HepG2 (cell line): ENCODE data around the gene FGGY. TPM values are rescaled to one million over a fixed set of nuclear protein-coding genes. Genes with fewer than 3 reads are reported as not detected.

Experiments used
- ATAC-seq: fragments of 200-7000 bp; cut with Tn5 transposase; 3 replicates; pipeline ENCODE4 v1.9.1; 2020; ENCODE audit warnings: mild to moderate bottlenecking, moderate library complexity
- BruUV-seq: library from RNA; stranded (reverse); fragments of 400-500 nt; replicated peaks from 2 replicates; lab custom pipeline; 2021; lab: Mats Ljungman, UMichigan
- CTCF ChIA-PET: fragments of 300-600 bp; formaldehyde crosslinking; extraction: SDS; loops from one replicate; lab custom pipeline; 2021; ENCODE audit warnings: low total read pairs, inconsistent platforms, low intra/inter-chr PET ratio; lab: Yijun Ruan, JAX
- POLR2A ChIA-PET: fragments of 350-600 bp; sonication (Branson Sonifier 250); formaldehyde crosslinking; loops from one replicate; lab custom pipeline; 2020; ENCODE audit warnings: antibody characterized with exemption, inconsistent platforms; lab: Yijun Ruan, JAX
- DNase-seq: peaks from one replicate; pipeline ENCODE4 v3.0.0-alpha.2; 2015; ENCODE audit warnings: low spot score
- FAIRE-seq: peaks from 3 replicates; lab custom pipeline; 2011; peaks lifted over from hg19 to GRCh38; lab: Jason Lieb, UNC
- H2AFZ ChIP-seq: one replicate; pipeline ENCODE4 v1.6.1; 2011; ENCODE audit warnings: low read length, inconsistent platforms
- H3K27ac ChIP-seq: fragments of 300-600 bp; 3 replicates; pipeline ENCODE4 v1.8.0; 2011; ENCODE audit warnings: mixed run types, mild to moderate bottlenecking, mixed read lengths, low read length, inconsistent platforms; ENCODE audit not compliant: insufficient read depth; ENCODE audit errors: extremely low read length
- H3K27me3 ChIP-seq, 2 experiments: fragments of 200-600 bp in 1 of 2; 2 replicates in 1 of 2; 3 replicates in 1 of 2; pipeline versions ENCODE4 v1.6.0 to v1.8.0; 2011; ENCODE audit warnings: low read length in 2 of 2, mild to moderate bottlenecking in 2 of 2, moderate library complexity in 2 of 2, inconsistent platforms in 1 of 2; ENCODE audit not compliant: insufficient read depth in 2 of 2, control insufficient read depth in 1 of 2
- H3K36me3 ChIP-seq, 2 experiments: fragments of 200-600 bp in 1 of 2; replicated peaks in 1 of 2; 2 replicates in 1 of 2; 3 replicates in 1 of 2; pipeline versions ENCODE4 v1.5.1 to v1.8.0; 2011; ENCODE audit warnings: low read length in 2 of 2, inconsistent platforms in 1 of 2; ENCODE audit not compliant: insufficient read depth in 2 of 2, control insufficient read depth in 1 of 2
- H3K4me1 ChIP-seq: 2 replicates; pipeline ENCODE4 v1.5.1; 2012; ENCODE audit warnings: low read length, inconsistent platforms; ENCODE audit not compliant: insufficient read depth
- H3K4me2 ChIP-seq: 2 replicates; pipeline ENCODE4 v1.6.0; 2011; ENCODE audit warnings: low read depth, low read length, inconsistent platforms
- H3K4me3 ChIP-seq, 3 experiments: fragments of 200-600 bp in 1 of 3; sonication (generic), shearing (Covaris generic) in 1 of 3; replicated peaks in 1 of 3; 2 replicates each; pipeline ENCODE4 v1.5.1; 2011 to 2016; ENCODE audit warnings: low read length in 3 of 3, inconsistent platforms in 2 of 3, low read depth in 2 of 3, mild to moderate bottlenecking in 2 of 3, control low read depth in 1 of 3, mixed read lengths in 1 of 3; ENCODE audit not compliant: insufficient read depth in 1 of 3
- H3K79me2 ChIP-seq: one replicate; pipeline ENCODE4 v1.6.1; 2011; ENCODE audit warnings: low read length, inconsistent platforms; ENCODE audit not compliant: insufficient read depth
- H3K9ac ChIP-seq: 2 replicates; pipeline ENCODE4 v1.6.0; 2011; ENCODE audit warnings: mild to moderate bottlenecking, low read depth, low read length, inconsistent platforms; ENCODE audit not compliant: insufficient read depth
- H3K9me3 ChIP-seq: 2 replicates; pipeline ENCODE4 v1.5.1; 2012; ENCODE audit warnings: mild to moderate bottlenecking, low read length
- H4K20me1 ChIP-seq: 2 replicates; pipeline ENCODE4 v1.6.0; 2011; ENCODE audit warnings: inconsistent platforms, mild to moderate bottlenecking, low read length, moderate library complexity; ENCODE audit not compliant: insufficient read depth
- HDAC2 ChIP-seq: sonication (generic); formaldehyde crosslinking; IDR thresholded peaks from 2 replicates; pipeline ENCODE4 v1.4.0; 2020; ENCODE audit warnings: missing genetic modification reagents
- POLR2A ChIP-seq, 2 experiments: IDR thresholded peaks; 2 replicates each; pipeline ENCODE4 v1.6.1; 2011; ENCODE audit warnings: low read depth in 2 of 2, low read length in 2 of 2, mild to moderate bottlenecking in 1 of 2, moderate library complexity in 1 of 2; ENCODE audit not compliant: insufficient read depth in 1 of 2
- TBL1XR1 ChIP-seq: fragments of 150-350 bp; IDR thresholded peaks from 2 replicates; pipeline ENCODE4 v1.6.1; 2014; ENCODE audit warnings: borderline replicate concordance, low read length; ENCODE audit not compliant: partially characterized antibody
- XRCC5 ChIP-seq: fragments of 200-400 bp; formaldehyde crosslinking; optimal IDR thresholded peaks from 2 replicates; pipeline ENCODE3; 2017; ENCODE audit warnings: mild to moderate bottlenecking, low read length
- ZSCAN25 ChIP-seq: sonication (generic); formaldehyde crosslinking; IDR thresholded peaks from 2 replicates; pipeline ENCODE4 v1.8.0; 2022; ENCODE audit warnings: mild to moderate bottlenecking, missing genetic modification reagents
- WGBS: methylation state at CpG from one replicate; pipeline ENCODE4 v1.1.6; 2017; ENCODE audit warnings: low lambda C conversion rate; 5-methylcytosine and 5-hydroxymethylcytosine counted together
- in situ Hi-C: cut with HindIII; loops from 2 replicates; pipeline ENCODE4 v1.10.0; 2017; ENCODE audit warnings: low pct_unique_long_range_greater_than_20kb; ENCODE audit not compliant: extremely low pct_ligation_motif_present
- intact Hi-C: fragments of 100-400 bp; cut with micrococcal nuclease; formaldehyde crosslinking; loops from one replicate; pipeline ENCODE4 v1.10.0; 2022; ENCODE audit not compliant: unreplicated experiment
- polyA plus RNA-seq, 8 experiments: library from polyadenylated mRNA; depleted of rRNA in 3 of 8; stranded (reverse) in 7 of 8; unstranded in 1 of 8; fragments of >200 nt; fragmentation: Illumina TruSeq in 4 of 8; extraction: Trizol in 4 of 8; gene quantifications; 2 replicates each; pipeline versions ENCODE4 v1.2.1 to v1.2.3, GENCODE V29; 2011 to 2016; ENCODE audit warnings: low read depth in 4 of 8, missing spikeins in 1 of 8, mixed read lengths in 1 of 8; ENCODE audit not compliant: insufficient read depth in 1 of 8
- total RNA-seq, 5 experiments: library from RNA; depleted of rRNA; stranded (reverse); fragments of >200 nt; fragmentation: Illumina TruSeq; extraction: Trizol; gene quantifications; 2 replicates each; pipeline ENCODE4 v1.2.3, GENCODE V29; 2016; ENCODE audit warnings: low read depth in 1 of 5
- TF ChIP-seq, protein P1 (sequence below): sonication (generic); formaldehyde crosslinking; IDR thresholded peaks from 2 replicates; pipeline ENCODE4 v1.5.0; 2020; ENCODE audit warnings: mild to moderate bottlenecking, missing genetic modification reagents, borderline replicate concordance
- TF ChIP-seq, protein P2 (sequence below): sonication (generic); formaldehyde crosslinking; IDR thresholded peaks from 2 replicates; pipeline ENCODE4 v1.8.1; 2023; ENCODE audit warnings: mild to moderate bottlenecking, missing genetic modification reagents

FGGY gene
- total and polyA plus RNA-seq, 2 of the 13 experiments (the other 11 are each of a cell fraction or from before 2014, with no cell fraction given): 15.7 to 27.5 TPM

DNA sequence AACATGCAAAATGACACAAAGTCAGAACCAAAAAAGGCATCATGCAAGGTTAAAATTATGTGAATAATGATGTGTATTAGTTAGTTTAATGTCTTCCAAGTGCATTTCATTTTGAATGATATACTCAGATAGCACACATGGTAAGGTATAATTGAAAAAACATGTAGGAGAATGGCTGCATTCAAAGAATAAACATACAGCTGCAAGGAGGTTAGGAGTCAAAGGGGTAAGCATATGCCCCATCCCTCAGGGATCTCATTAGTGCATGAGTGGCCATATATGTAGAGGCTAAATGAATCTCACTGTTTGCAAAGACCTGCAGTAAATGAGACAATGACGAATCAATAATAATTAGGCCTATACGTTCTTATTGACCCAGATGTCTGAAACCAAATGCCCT is 338.2 kb downstream of the FGGY start:
- Histone ChIP-seq H3K36me3 (no peaks in the 10 kb centered on the region), H3K4me2 (no peak overlapping the region), H2AFZ (no peak overlapping the region), H4K20me1 (no peaks in the 10 kb centered on the region), H3K27ac (no peak overlapping the region)
- no peak for DNase-seq
- ATAC-seq: no peak
- CTCF ChIA-PET: no interaction called here
- in situ Hi-C loops: no loop called here
- TF ChIP-seq TBL1XR1: no peak
- TF ChIP-seq XRCC5: no peak
- TF ChIP-seq ZSCAN25 (CRISPR knock-in tag): no peak
- TF ChIP-seq, protein P1, sequence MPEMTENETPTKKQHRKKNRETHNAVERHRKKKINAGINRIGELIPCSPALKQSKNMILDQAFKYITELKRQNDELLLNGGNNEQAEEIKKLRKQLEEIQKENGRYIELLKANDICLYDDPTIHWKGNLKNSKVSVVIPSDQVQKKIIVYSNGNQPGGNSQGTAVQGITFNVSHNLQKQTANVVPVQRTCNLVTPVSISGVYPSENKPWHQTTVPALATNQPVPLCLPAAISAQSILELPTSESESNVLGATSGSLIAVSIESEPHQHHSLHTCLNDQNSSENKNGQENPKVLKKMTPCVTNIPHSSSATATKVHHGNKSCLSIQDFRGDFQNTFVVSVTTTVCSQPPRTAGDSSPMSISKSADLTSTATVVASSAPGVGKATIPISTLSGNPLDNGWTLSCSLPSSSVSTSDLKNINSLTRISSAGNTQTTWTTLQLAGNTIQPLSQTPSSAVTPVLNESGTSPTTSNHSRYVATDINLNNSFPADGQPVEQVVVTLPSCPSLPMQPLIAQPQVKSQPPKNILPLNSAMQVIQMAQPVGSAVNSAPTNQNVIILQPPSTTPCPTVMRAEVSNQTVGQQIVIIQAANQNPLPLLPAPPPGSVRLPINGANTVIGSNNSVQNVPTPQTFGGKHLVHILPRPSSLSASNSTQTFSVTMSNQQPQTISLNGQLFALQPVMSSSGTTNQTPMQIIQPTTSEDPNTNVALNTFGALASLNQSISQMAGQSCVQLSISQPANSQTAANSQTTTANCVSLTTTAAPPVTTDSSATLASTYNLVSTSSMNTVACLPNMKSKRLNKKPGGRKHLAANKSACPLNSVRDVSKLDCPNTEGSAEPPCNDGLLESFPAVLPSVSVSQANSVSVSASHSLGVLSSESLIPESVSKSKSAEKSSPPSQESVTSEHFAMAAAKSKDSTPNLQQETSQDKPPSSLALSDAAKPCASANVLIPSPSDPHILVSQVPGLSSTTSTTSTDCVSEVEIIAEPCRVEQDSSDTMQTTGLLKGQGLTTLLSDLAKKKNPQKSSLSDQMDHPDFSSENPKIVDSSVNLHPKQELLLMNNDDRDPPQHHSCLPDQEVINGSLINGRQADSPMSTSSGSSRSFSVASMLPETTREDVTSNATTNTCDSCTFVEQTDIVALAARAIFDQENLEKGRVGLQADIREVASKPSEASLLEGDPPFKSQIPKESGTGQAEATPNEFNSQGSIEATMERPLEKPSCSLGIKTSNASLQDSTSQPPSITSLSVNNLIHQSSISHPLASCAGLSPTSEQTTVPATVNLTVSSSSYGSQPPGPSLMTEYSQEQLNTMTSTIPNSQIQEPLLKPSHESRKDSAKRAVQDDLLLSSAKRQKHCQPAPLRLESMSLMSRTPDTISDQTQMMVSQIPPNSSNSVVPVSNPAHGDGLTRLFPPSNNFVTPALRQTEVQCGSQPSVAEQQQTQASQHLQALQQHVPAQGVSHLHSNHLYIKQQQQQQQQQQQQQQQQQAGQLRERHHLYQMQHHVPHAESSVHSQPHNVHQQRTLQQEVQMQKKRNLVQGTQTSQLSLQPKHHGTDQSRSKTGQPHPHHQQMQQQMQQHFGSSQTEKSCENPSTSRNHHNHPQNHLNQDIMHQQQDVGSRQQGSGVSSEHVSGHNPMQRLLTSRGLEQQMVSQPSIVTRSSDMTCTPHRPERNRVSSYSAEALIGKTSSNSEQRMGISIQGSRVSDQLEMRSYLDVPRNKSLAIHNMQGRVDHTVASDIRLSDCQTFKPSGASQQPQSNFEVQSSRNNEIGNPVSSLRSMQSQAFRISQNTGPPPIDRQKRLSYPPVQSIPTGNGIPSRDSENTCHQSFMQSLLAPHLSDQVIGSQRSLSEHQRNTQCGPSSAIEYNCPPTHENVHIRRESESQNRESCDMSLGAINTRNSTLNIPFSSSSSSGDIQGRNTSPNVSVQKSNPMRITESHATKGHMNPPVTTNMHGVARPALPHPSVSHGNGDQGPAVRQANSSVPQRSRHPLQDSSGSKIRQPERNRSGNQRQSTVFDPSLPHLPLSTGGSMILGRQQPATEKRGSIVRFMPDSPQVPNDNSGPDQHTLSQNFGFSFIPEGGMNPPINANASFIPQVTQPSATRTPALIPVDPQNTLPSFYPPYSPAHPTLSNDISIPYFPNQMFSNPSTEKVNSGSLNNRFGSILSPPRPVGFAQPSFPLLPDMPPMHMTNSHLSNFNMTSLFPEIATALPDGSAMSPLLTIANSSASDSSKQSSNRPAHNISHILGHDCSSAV: no peak
- no peak for TF ChIP-seq POLR2A (IDR thresholded peaks at IDR 0.05; ENCODE audit: insufficient read depth in 1 of 2, low read depth in 2 of 2, low read length in 2 of 2)
- TF ChIP-seq, protein P2, sequence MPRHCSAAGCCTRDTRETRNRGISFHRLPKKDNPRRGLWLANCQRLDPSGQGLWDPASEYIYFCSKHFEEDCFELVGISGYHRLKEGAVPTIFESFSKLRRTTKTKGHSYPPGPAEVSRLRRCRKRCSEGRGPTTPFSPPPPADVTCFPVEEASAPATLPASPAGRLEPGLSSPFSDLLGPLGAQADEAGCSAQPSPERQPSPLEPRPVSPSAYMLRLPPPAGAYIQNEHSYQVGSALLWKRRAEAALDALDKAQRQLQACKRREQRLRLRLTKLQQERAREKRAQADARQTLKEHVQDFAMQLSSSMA: no peak
- no peak for TF ChIP-seq HDAC2 (CRISPR knock-in tag)
- TF ChIP-seq, all 625 proteins: peak for 0
- BruUV-seq: no TSS peak
- no peaks in the 10 kb centered on the region for H3K79me2 ChIP-seq
- no peak overlapping the region for H3K4me3 ChIP-seq
- intact Hi-C loops: no loop called here
- no peaks in the 10 kb centered on the region for H3K9me3 ChIP-seq
- POLR2A ChIA-PET: no interaction called here
- no peak overlapping the region for H3K9ac ChIP-seq
- 98% methylated on average over 2 of the region's 2 CpGs for WGBS
- no peak for FAIRE-seq
- H3K27me3 ChIP-seq: no peaks in the 10 kb centered on the region
- peaks cover 36% of the 10 kb centered on the region for H3K4me1 ChIP-seq
